Measurements from ENCODE around the gene MOAP1. TPM values are rescaled to one million over a fixed set of nuclear protein-coding genes. Genes with fewer than 3 reads are reported as not detected.

MOAP1 gene
- polyA plus RNA-seq, 1 of the 3 experiments (the other 2 are of a cell fraction), result 25.0 TPM

- no peaks in the 10 kb centered on the region for H4K20me1 ChIP-seq (ENCODE audit: insufficient read depth)
- no peaks in the 10 kb centered on the region for H3K27me3 ChIP-seq (ENCODE audit: insufficient read depth)
- 73% methylated on average over 13 of the region's 13 CpGs for WGBS (ENCODE audit: low lambda C conversion rate)
- H3K9ac ChIP-seq, result no peak overlapping the region
- ChIA-PET POLR2A (interaction anchor here (0.6 kb wide), 1 partner anchor 28 kb away, joined by 3 read pairs; no protein-coding TSS in a partner anchor), CTCF (interaction anchor here (1.0 to 1.6 kb wide), 4 partner anchors 11 to 195 kb away, joined by 3 to 10 read pairs (median 4); no protein-coding TSS in a partner anchor)
- no peaks in the 10 kb centered on the region for H3F3A ChIP-seq (replicated peaks; ENCODE audit: insufficient read depth)
- H3K9me3 ChIP-seq, result no peaks in the 10 kb centered on the region
- no peak overlapping the region for H3K27ac ChIP-seq (ENCODE audit: low read depth in 2 of 2, low read length in 1 of 2)
- no peak overlapping the region for H2AFZ ChIP-seq (ENCODE audit: low read depth)
- H3K4me2 ChIP-seq, result no peak overlapping the region
- H3K4me1 ChIP-seq (ENCODE audit: control insufficient read depth in 1 of 2, insufficient read depth in 2 of 2, low read depth in 1 of 2, low read length in 1 of 2), result no peaks in the 10 kb centered on the region; a peak in 1 of 4 replicates
- no peaks in the 10 kb centered on the region for H3K79me2 ChIP-seq (ENCODE audit: insufficient read depth)
- no peak for DNase-seq
- no peaks in the 10 kb centered on the region for H3K9me2 ChIP-seq
- H3K4me3 ChIP-seq (ENCODE audit: low read depth in 2 of 2, low read length in 1 of 2), result no peak overlapping the region
- no peak for TF ChIP-seq NFIC (IDR thresholded peaks at IDR 0.05; ENCODE audit: borderline replicate concordance)
- no peak for TF ChIP-seq FOXJ3 (CRISPR knock-in tag; IDR thresholded peaks at IDR 0.05)
- no peak for TF ChIP-seq FOSL2 (IDR thresholded peaks at IDR 0.05; ENCODE audit: borderline replicate concordance, low read depth)
- no peak for TF ChIP-seq NRF1 (IDR thresholded peaks at IDR 0.05; ENCODE audit: low read depth, low read length)
- no peak for TF ChIP-seq FOXM1 (IDR thresholded peaks at IDR 0.05; ENCODE audit: low read depth)
- no peak for TF ChIP-seq ELF1 (IDR thresholded peaks at IDR 0.05)
- TF ChIP-seq USF2 (IDR thresholded peaks at IDR 0.05; ENCODE audit: borderline replicate concordance, low read depth, low read length), result no peak
- TF ChIP-seq REST (IDR thresholded peaks at IDR 0.05; ENCODE audit: low read depth, low read length), result no peak
- no peak for TF ChIP-seq RFX5 (IDR thresholded peaks at IDR 0.05; ENCODE audit: low read length)
- no peak for TF ChIP-seq GATA2 (CRISPR knock-in tag; IDR thresholded peaks at IDR 0.05)
- no peak for TF ChIP-seq RAD21 (IDR thresholded peaks at IDR 0.05; ENCODE audit: low read length)
- no peak for TF ChIP-seq MEF2A (IDR thresholded peaks at IDR 0.05; ENCODE audit: borderline replicate concordance, low read depth)
- TF ChIP-seq USF1 (IDR thresholded peaks at IDR 0.05; ENCODE audit: borderline replicate concordance, low read depth), result no peak
- TF ChIP-seq TAF1 (IDR thresholded peaks at IDR 0.05; ENCODE audit: borderline replicate concordance, low read depth, low read length), result no peak
- no peak for TF ChIP-seq SIN3A (IDR thresholded peaks at IDR 0.05; ENCODE audit: borderline replicate concordance, low read depth, low read length)
- H3K36me3 ChIP-seq (replicated peaks in 1 of 2; ENCODE audit: control insufficient read depth in 1 of 2, insufficient read depth in 2 of 2, low read length in 1 of 2), result no peaks in the 10 kb centered on the region
Measured at GRCh38 chr14:93142854-93143652, 41.6 kb downstream of the MOAP1 start.

All from SK-N-SH (cell line).